H9 (cell line): Measurements from ENCODE around the gene DRD1. TPM values are rescaled to one million over a fixed set of nuclear protein-coding genes. Genes with fewer than 3 reads are reported as not detected.

Experiments
- DNase-seq: peaks from one replicate; pipeline ENCODE4 v3.0.0-alpha.2; 2017
- H2AFZ ChIP-seq: one replicate; pipeline ENCODE4 v1.6.1; 2013; ENCODE audit warnings: mild to moderate bottlenecking, low read length, control low read depth, moderate library complexity
- H2AK5ac ChIP-seq: 2 replicates; pipeline ENCODE4 v1.6.1; 2013; ENCODE audit warnings: low read length, control low read depth, mixed read lengths; ENCODE audit not compliant: insufficient read length
- H2BK120ac ChIP-seq: one replicate; pipeline ENCODE4 v1.6.1; 2013; ENCODE audit warnings: low read depth, mild to moderate bottlenecking, low read length, control low read depth, inconsistent platforms; ENCODE audit not compliant: poor library complexity, severe bottlenecking
- H2BK12ac ChIP-seq: 2 replicates; pipeline ENCODE4 v1.6.1; 2013; ENCODE audit warnings: low read length, control low read depth, mixed read lengths, low read depth; ENCODE audit not compliant: insufficient read length
- H2BK15ac ChIP-seq: 2 replicates; pipeline ENCODE4 v1.6.1; 2013; ENCODE audit warnings: low read depth, low read length, control low read depth
- H2BK20ac ChIP-seq: one replicate; pipeline ENCODE4 v1.6.1; 2013; ENCODE audit warnings: low read depth, mild to moderate bottlenecking, low read length, control low read depth, inconsistent platforms; ENCODE audit not compliant: poor library complexity, severe bottlenecking
- H2BK5ac ChIP-seq: 2 replicates; pipeline ENCODE4 v1.6.1; 2013; ENCODE audit warnings: low read length, control low read depth, mixed read lengths; ENCODE audit not compliant: insufficient read length
- H3K14ac ChIP-seq: 2 replicates; pipeline ENCODE4 v1.6.1; 2013; ENCODE audit warnings: low read length, control low read depth; ENCODE audit not compliant: insufficient read depth
- H3K18ac ChIP-seq: 2 replicates; pipeline ENCODE4 v1.6.1; 2013; ENCODE audit warnings: low read depth, mild to moderate bottlenecking, mixed read lengths, low read length, control low read depth; ENCODE audit not compliant: insufficient read length
- H3K23ac ChIP-seq: 2 replicates; pipeline ENCODE4 v1.6.1; 2013; ENCODE audit warnings: low read length, control low read depth, mixed read lengths, low read depth; ENCODE audit not compliant: insufficient read length
- H3K23me2 ChIP-seq: 2 replicates; pipeline ENCODE4 v1.6.1; 2013; ENCODE audit warnings: low read depth, mild to moderate bottlenecking, mixed read lengths, low read length, control low read depth; ENCODE audit not compliant: insufficient read length, poor library complexity, severe bottlenecking
- H3K27ac ChIP-seq: 2 replicates; pipeline ENCODE4 v1.5.1; 2013; ENCODE audit warnings: low read length, control low read depth, mixed read lengths, low read depth; ENCODE audit not compliant: insufficient read length
- H3K27me3 ChIP-seq: 2 replicates; pipeline ENCODE4 v1.6.1; 2013; ENCODE audit warnings: low read length, control low read depth, inconsistent platforms; ENCODE audit not compliant: insufficient read depth
- H3K4ac ChIP-seq: 2 replicates; pipeline ENCODE4 v1.6.1; 2013; ENCODE audit warnings: low read depth, mild to moderate bottlenecking, control low read depth, inconsistent platforms, low read length, moderate library complexity
- H3K4me1 ChIP-seq: 2 replicates; pipeline ENCODE4 v1.6.1; 2013; ENCODE audit warnings: low read length, control low read depth, inconsistent platforms; ENCODE audit not compliant: insufficient read depth
- H3K4me2 ChIP-seq: 2 replicates; pipeline ENCODE4 v1.6.1; 2013; ENCODE audit warnings: low read length, control low read depth, mixed read lengths; ENCODE audit not compliant: insufficient read length, insufficient read depth
- H3K56ac ChIP-seq: 2 replicates; pipeline ENCODE4 v1.6.1; 2013; ENCODE audit warnings: low read depth, mild to moderate bottlenecking, mixed read lengths, low read length, control low read depth; ENCODE audit not compliant: insufficient read length
- H3K79me1 ChIP-seq: 2 replicates; pipeline ENCODE4 v1.6.1; 2013; ENCODE audit warnings: low read depth, mild to moderate bottlenecking, moderate library complexity, low read length, control low read depth, inconsistent platforms; ENCODE audit not compliant: insufficient read depth, poor library complexity, severe bottlenecking
- H3K79me2 ChIP-seq: 2 replicates; pipeline ENCODE4 v1.6.1; 2013; ENCODE audit warnings: low read length, control low read depth, inconsistent platforms; ENCODE audit not compliant: insufficient read depth
- H3K9ac ChIP-seq: 2 replicates; pipeline ENCODE4 v1.6.1; 2013; ENCODE audit warnings: low read length, control low read depth, mixed read lengths; ENCODE audit not compliant: insufficient read length; ENCODE audit errors: extremely low read depth
- H3K9me3 ChIP-seq: one replicate; pipeline ENCODE4 v1.6.1; 2013; ENCODE audit warnings: low read depth, low read length, inconsistent platforms; ENCODE audit not compliant: control insufficient read depth
- H3T11ph ChIP-seq: one replicate; pipeline ENCODE4 v1.6.1; 2013; ENCODE audit warnings: mild to moderate bottlenecking, low read length, control low read depth, inconsistent platforms
- H4K20me1 ChIP-seq: one replicate; pipeline ENCODE4 v1.6.1; 2013; ENCODE audit not compliant: control insufficient read depth, insufficient read length, insufficient read depth
- H4K5ac ChIP-seq: 2 replicates; pipeline ENCODE4 v1.6.1; 2013; ENCODE audit warnings: low read depth, mild to moderate bottlenecking, mixed read lengths, low read length, control low read depth; ENCODE audit not compliant: insufficient read length
- H4K8ac ChIP-seq: replicated peaks from 2 replicates; pipeline ENCODE4 v1.6.1; 2013; ENCODE audit warnings: low read length, control low read depth, mixed read lengths, low read depth; ENCODE audit not compliant: insufficient read length
- H4K91ac ChIP-seq: 2 replicates; pipeline ENCODE4 v1.6.1; 2013; ENCODE audit warnings: low read depth, mild to moderate bottlenecking, moderate library complexity, mixed read lengths, low read length, control low read depth; ENCODE audit not compliant: insufficient read length
- H3K27ac Mint-ChIP-seq, 3 experiments: 2 replicates in 2 of 3; 3 replicates in 1 of 3; pipeline ENCODE4 v1.8.0; 2020 to 2021; ENCODE audit warnings: mixed read lengths in 3 of 3, mild to moderate bottlenecking in 1 of 3, moderate library complexity in 1 of 3
- H3K27me3 Mint-ChIP-seq: 2 replicates; pipeline ENCODE4 v1.8.0; 2021; ENCODE audit warnings: low read depth, mild to moderate bottlenecking, moderate library complexity, mixed read lengths
- H3K36me3 Mint-ChIP-seq, 3 experiments: 2 replicates in 2 of 3; 3 replicates in 1 of 3; pipeline ENCODE4 v1.8.0; 2020 to 2021; ENCODE audit warnings: low read depth in 3 of 3, mixed read lengths in 3 of 3; ENCODE audit not compliant: insufficient read depth in 1 of 3
- H3K4me1 Mint-ChIP-seq, 2 experiments: 2 replicates each; pipeline ENCODE4 v1.8.0; 2020; ENCODE audit warnings: mixed read lengths in 2 of 2
- H3K4me3 Mint-ChIP-seq, 2 experiments: 2 replicates in 1 of 2; 3 replicates in 1 of 2; pipeline ENCODE4 v1.8.0; 2020 to 2021; ENCODE audit warnings: mild to moderate bottlenecking in 2 of 2, mixed read lengths in 2 of 2, moderate library complexity in 1 of 2
- H3K9me3 Mint-ChIP-seq, 2 experiments: 2 replicates in 1 of 2; 3 replicates in 1 of 2; pipeline ENCODE4 v1.8.0; 2020; ENCODE audit warnings: mild to moderate bottlenecking in 2 of 2, mixed read lengths in 2 of 2, moderate library complexity in 1 of 2
- CTCF ChIP-seq: fragments of 200-600 bp; sonication (generic); conservative IDR thresholded peaks from 3 replicates; pipeline ENCODE4 v1.8.0; 2021; ENCODE audit warnings: antibody characterized with exemption, mild to moderate bottlenecking
- WGBS: extraction: QIAGEN DNeasy Blood & Tissue Kit; methylation state at CpG from one replicate; pipeline ENCODE4 v1.1.7; 2013; ENCODE audit warnings: missing lambda C conversion rate, low lambda C conversion rate, mixed read lengths; ENCODE audit not compliant: insufficient read length; ENCODE audit errors: extremely low coverage; 5-methylcytosine and 5-hydroxymethylcytosine counted together
- total RNA-seq: library from RNA; stranded (reverse); gene quantifications from 2 replicates; pipeline ENCODE4 v1.2.1, GENCODE V29; 2021

Gene DRD1
- total RNA-seq, 1 experiment from 2014 or later: not detected

- Histone ChIP-seq H2BK120ac (no peak overlapping the region), H3K4me1 (peaks cover 4% of the 10 kb centered on the region; the same call in 1 of the 2 replicates), H2AK5ac (no peak overlapping the region), H3K23me2 (peaks cover 13% of the 10 kb centered on the region), H3K14ac (no peak overlapping the region), H4K8ac (no peak overlapping the region), H2BK12ac (no peak overlapping the region), H4K5ac (no peak overlapping the region), H2BK20ac (no peak overlapping the region), H3K79me1 (peaks cover 4% of the 10 kb centered on the region), H2BK15ac (no peak overlapping the region), H2BK5ac (no peak overlapping the region), H2AFZ (no peak overlapping the region), H3K56ac (no peak overlapping the region), H4K91ac (no peak overlapping the region), H3K4ac (no peak overlapping the region), H3K9me3 (no peaks in the 10 kb centered on the region), H3K79me2 (peaks cover 19% of the 10 kb centered on the region; the same call in 1 of the 2 replicates), H3K23ac (no peak overlapping the region), H3K4me2 (no peak overlapping the region), H3K27me3 (no peaks in the 10 kb centered on the region), H4K20me1 (no peaks in the 10 kb centered on the region), H3K9ac (no peak overlapping the region), H3K18ac (no peak overlapping the region), H3K27ac (no peak overlapping the region), H3T11ph (no peak overlapping the region)
- Mint-ChIP-seq H3K36me3 (peaks cover 18 to 26% (median 19%) of the 10 kb centered on the region in 3 experiments; a peak in 6 of 7 replicates), H3K9me3 (no peaks in the 10 kb centered on the region), H3K27me3 (peaks cover 51% of the 10 kb centered on the region), H3K4me1 (peaks cover 17 to 22% of the 10 kb centered on the region in 2 experiments), H3K4me3 (peak overlapping the region; percentile 84 to 93; a peak in 4 of 5 replicates), H3K27ac (no peak overlapping the region)
- no CpG with 5 or more reads among the region's 5 CpGs for WGBS
- DNase-seq: no peak
- TF ChIP-seq CTCF: no peak
These were observed 33.5 kb upstream of the DRD1 start for GRCh38 chr5:175477440-175477839.
